Activated T-helper 1 cell treated with anti-CD3 and anti-CD28 coated beads, Interleukin-12 subunit alpha, Interleukin-12 subunit beta, Interleukin-2, Interleukin-4 antibody, amounts not matched to agents 30 ng/mL and 10 ng/mL and 1 ng/mL, durations not matched to agents 14 hours and 24 hours and 36 hours (primary cell): ENCODE results near the gene LELP1. TPM values are rescaled to one million over a fixed set of nuclear protein-coding genes. Genes with fewer than 3 reads are reported as not detected.
"Not testable (repeated sequence)": the region's sequence is repeated elsewhere in the genome, so short reads cannot be mapped to it uniquely, and the experiment has no call there.

Experiments used
- DNase-seq: peaks from one replicate; pipeline ENCODE4 v3.0.0; 2021; ENCODE audit warnings: low spot score
- H3K27ac Mint-ChIP-seq: one replicate; pipeline ENCODE4 v1.8.0; 2021; ENCODE audit warnings: mild to moderate bottlenecking, mixed read lengths
- H3K27me3 Mint-ChIP-seq: one replicate; pipeline ENCODE4 v1.8.0; 2022; ENCODE audit warnings: mild to moderate bottlenecking, moderate library complexity, mixed read lengths; ENCODE audit not compliant: insufficient read depth
- H3K36me3 Mint-ChIP-seq: one replicate; pipeline ENCODE4 v1.8.0; 2021; ENCODE audit warnings: low read depth, mixed read lengths
- H3K4me1 Mint-ChIP-seq: one replicate; pipeline ENCODE4 v1.8.0; 2021; ENCODE audit warnings: low read depth, mixed read lengths
- H3K4me3 Mint-ChIP-seq: one replicate; pipeline ENCODE4 v1.8.0; 2021; ENCODE audit warnings: mild to moderate bottlenecking, moderate library complexity, mixed read lengths
- H3K9me3 Mint-ChIP-seq: one replicate; pipeline ENCODE4 v1.8.0; 2021; ENCODE audit warnings: mixed read lengths
- intact Hi-C: fragments of 100-400 bp; cut with micrococcal nuclease; formaldehyde crosslinking; loops from one replicate; pipeline ENCODE4 v1.15.1; 2024
- total RNA-seq: library from RNA; stranded (reverse); gene quantifications from 2 replicates; pipeline ENCODE4 v1.2.3, GENCODE V29; 2022

Gene LELP1
- total RNA-seq, 1 donor from 2014 or later: not detected

GRCh38 chr1:153212201-153212600 is 9.0 kb downstream of the LELP1 start:
- intact Hi-C loops: no loop called here
- no peak overlapping the region for H3K4me3 Mint-ChIP-seq
- no peaks in the 10 kb centered on the region for H3K36me3 Mint-ChIP-seq
- H3K27me3 Mint-ChIP-seq: peaks cover 17% of the 10 kb centered on the region
- no peak overlapping the region for H3K27ac Mint-ChIP-seq
- H3K9me3 Mint-ChIP-seq: no peaks in the 10 kb centered on the region
- no peak for DNase-seq
- H3K4me1 Mint-ChIP-seq: peaks cover 4% of the 10 kb centered on the region

DNA sequence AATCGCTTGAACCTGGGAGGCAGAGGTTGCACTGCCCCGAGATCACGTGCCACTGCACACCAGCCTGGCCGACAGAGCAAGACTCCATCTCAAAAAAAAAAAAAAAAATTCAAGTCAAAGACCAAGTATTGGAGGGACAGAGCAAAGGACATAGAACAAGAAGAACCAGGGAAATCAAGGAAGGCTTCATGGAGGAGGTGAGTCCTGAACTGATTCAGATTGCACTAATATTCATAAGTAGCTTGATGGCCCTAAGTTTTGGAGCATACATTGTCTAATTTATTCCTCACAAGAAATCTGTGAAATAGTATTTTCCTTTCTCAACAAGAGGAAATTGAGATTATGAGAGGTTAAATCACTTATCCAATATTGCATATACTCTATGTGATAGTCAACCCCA is 10.3 kb downstream of the LELP1 start:
- intact Hi-C loops: no loop called here
- Mint-ChIP-seq H3K9me3 (no peaks in the 10 kb centered on the region), H3K4me3 (no peak overlapping the region)

GRCh38 chr1:153217212-153217611 is 14.0 kb downstream of the LELP1 start, which contains the start of gene PRR9:
Gene PRR9, plus strand, starts transcription at chr1:153217584. Its CDS starts 561 bp downstream, at chr1:153218145.
- peaks cover 4% of the 10 kb centered on the region for H3K4me1 Mint-ChIP-seq

More for the DNA sequence above, 10.3 kb downstream of the LELP1 start:
- Mint-ChIP-seq H3K27ac (no peak overlapping the region), H3K36me3 (no peaks in the 10 kb centered on the region), H3K27me3 (peaks cover 15% of the 10 kb centered on the region), H3K4me1 (peaks cover 4% of the 10 kb centered on the region)
- no peak for DNase-seq

DNA sequence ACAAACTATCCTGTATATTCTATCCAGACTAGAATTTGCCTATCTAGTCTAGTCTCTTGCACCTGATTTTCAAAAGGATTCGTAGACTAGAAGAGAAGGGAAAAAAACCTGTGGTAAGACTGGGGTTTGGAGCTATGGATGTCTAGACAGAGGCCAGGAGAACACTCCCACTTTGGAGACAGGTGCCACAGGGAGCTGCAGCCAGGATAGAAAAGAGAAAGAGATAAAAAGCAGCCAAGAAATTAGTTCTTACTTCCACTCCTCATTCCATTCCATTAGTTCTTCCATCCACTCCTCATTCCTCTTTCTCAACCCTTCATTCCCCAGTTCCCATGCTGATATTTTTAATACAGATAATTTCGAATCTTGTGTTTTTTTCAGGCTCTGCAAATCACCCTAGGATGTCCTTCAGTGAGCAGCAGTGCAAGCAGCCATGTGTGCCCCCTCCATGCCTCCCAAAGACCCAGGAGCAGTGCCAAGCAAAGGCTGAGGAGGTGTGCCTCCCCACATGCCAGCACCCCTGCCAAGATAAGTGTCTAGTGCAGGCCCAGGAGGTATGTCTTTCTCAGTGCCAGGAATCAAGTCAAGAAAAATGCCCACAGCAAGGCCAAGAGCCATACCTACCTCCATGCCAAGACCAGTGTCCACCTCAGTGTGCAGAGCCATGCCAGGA is 14.7 kb downstream of the LELP1 start:
- peaks cover 5% of the 10 kb centered on the region for H3K4me1 Mint-ChIP-seq
- no peak overlapping the region for H3K4me3 Mint-ChIP-seq
- no peak overlapping the region for H3K27ac Mint-ChIP-seq
- no peaks in the 10 kb centered on the region for H3K36me3 Mint-ChIP-seq
- intact Hi-C loops: no loop called here
- H3K27me3 Mint-ChIP-seq: peaks cover 8% of the 10 kb centered on the region
- DNase-seq: no peak
- H3K9me3 Mint-ChIP-seq: no peaks in the 10 kb centered on the region

More at GRCh38 chr1:153217212-153217611, 14.0 kb downstream of the LELP1 start, which contains the start of gene PRR9:
- H3K27ac Mint-ChIP-seq: no peak within 1 kb of the TSS
- H3K4me3 Mint-ChIP-seq: no peak within 1 kb of the TSS
- H3K9me3 Mint-ChIP-seq: no peaks in the 10 kb centered on the region
- no peaks in the 10 kb centered on the region for H3K36me3 Mint-ChIP-seq
- peaks cover 8% of the 10 kb centered on the region for H3K27me3 Mint-ChIP-seq
- intact Hi-C loops: no loop called here
- DNase-seq: no peak

DNA sequence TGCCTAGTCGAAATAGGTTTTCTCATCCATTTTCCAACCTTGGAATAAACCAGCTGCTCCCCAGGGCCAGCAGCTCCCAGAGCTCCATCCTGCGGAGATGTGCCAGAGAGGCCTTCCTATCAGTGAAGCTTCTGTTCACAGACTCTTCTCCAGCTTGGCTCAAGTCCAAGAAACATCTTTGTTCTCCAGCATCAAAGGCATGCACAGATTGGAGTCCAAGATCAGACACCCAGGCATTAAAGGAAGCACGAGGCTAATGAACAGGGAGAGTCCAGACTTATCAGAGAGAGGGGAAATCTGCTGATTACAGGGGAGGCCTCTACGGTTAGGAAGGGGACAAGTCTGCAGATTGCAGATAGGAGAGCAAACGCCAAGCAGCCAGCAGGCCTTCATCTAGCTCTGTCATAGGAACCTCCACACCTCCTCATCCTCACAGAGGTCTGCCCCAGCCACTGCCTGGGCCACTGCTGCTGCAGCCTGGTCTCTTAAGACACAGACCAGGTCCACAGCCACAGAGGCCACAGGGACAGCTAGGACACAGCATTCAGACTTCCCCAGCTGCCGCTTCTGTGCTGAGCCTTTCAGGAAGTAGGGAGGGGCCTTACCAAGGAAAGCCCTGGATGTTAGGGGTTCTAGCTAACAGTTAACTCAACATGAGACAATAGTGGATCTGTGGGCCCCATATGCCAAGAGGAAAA is 17.5 kb downstream of the LELP1 start:
- H3K4me1 Mint-ChIP-seq: peaks cover 14% of the 10 kb centered on the region
- intact Hi-C loops: no loop called here
- DNase-seq: no peak
- H3K9me3 Mint-ChIP-seq: no peaks in the 10 kb centered on the region
- H3K27ac Mint-ChIP-seq: no peak overlapping the region
- no peak overlapping the region for H3K4me3 Mint-ChIP-seq
- H3K36me3 Mint-ChIP-seq: no peaks in the 10 kb centered on the region
- H3K27me3 Mint-ChIP-seq: peaks cover 9% of the 10 kb centered on the region

DNA sequence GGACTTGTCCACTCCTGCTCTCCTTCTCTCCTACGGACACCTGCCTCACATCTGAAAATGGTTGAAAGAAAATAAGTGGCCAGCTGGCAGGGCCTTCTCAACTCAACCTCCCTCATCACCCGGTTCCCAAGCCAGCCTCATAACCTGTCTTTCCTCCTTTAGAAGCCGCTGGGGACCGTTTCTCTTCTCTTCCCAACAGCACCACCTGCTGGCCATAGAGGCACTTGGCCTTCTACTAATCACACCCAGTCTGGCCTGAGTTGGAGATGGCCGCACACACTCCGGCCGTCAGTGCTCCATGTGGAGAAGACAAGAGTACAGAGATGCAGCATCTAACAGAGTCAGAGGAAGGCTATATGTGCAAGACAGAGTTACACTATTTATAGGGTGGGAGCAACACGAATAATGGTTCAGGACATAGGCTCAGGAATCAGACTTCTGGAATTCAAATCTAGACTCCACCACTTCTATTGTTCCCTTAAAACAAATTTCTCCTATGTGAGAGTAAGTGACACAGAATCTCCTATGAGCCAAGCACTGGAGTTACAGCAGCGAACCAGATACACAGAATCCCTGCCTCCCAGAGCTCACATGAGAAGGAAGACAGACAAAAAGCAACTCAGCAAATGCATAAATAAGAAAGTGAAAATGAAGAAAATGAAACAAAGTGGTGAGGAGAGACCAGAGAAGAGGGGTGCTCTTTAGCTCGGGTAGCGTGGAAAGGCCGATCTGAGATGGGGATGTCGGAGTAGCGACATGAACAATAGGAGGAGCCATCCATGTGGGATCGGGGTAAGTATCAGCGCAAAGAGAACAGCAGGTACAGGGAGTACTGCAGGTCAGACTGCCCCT is 20.0 kb downstream of the LELP1 start:
- H3K4me3 Mint-ChIP-seq: not testable (repeated sequence)

GRCh38 chr1:153227810-153228209 is 24.6 kb downstream of the LELP1 start:
- no peak for DNase-seq
- Mint-ChIP-seq H3K27ac (no peak overlapping the region), H3K9me3 (no peaks in the 10 kb centered on the region), H3K36me3 (no peaks in the 10 kb centered on the region), H3K4me1 (peaks cover 9% of the 10 kb centered on the region), H3K27me3 (peaks cover 13% of the 10 kb centered on the region), H3K4me3 (no peak overlapping the region)
- intact Hi-C loops: no loop called here

More for the DNA sequence above, 20.0 kb downstream of the LELP1 start:
- intact Hi-C loops: loop anchor here (1.0 kb wide), 2 partner anchors 354 to 569 kb away; no protein-coding TSS in a partner anchor
- not testable (repeated sequence) for H3K27me3 Mint-ChIP-seq, H3K4me1 Mint-ChIP-seq, H3K36me3 Mint-ChIP-seq, H3K27ac Mint-ChIP-seq, H3K9me3 Mint-ChIP-seq
- peak; percentile 28 for DNase-seq

GRCh38 chr1:153228491-153228890 is 25.3 kb downstream of the LELP1 start:
- Mint-ChIP-seq H3K36me3 (no peaks in the 10 kb centered on the region), H3K27me3 (peaks cover 11% of the 10 kb centered on the region), H3K4me1 (peaks cover 3% of the 10 kb centered on the region), H3K9me3 (no peaks in the 10 kb centered on the region), H3K4me3 (no peak overlapping the region), H3K27ac (no peak overlapping the region)
- intact Hi-C loops: no loop called here
- no peak for DNase-seq

- intact Hi-C loops, H3K36me3 Mint-ChIP-seq, DNase-seq, H3K4me1 Mint-ChIP-seq, H3K27ac Mint-ChIP-seq, H3K9me3 Mint-ChIP-seq, H3K4me3 Mint-ChIP-seq: not testable (repeated sequence)
- H3K27me3 Mint-ChIP-seq: peaks cover 11% of the 10 kb centered on the region
These were observed 26.0 kb downstream of the LELP1 start for GRCh38 chr1:153229076-153229829.

DNA sequence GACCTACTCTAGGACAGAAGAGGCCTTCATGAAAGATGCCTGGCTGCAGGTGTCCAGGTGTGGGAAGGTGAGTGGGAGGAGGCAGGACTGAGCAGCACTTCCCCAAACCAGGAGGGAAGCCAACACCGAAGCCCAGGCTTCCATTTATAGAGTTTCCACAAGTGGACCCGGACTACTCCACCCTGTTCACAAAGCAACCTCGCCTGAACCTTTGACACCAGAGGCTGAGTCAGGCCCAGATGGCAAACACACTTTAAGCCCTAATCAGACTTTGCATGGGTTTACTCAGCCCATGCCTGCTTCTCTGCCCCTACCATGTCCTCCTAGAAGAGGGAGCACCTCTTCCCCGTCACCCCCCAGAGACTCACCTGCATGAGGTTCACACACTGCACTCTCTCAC is 28.1 kb downstream of the LELP1 start:
- Mint-ChIP-seq H3K27ac (no peak overlapping the region), H3K27me3 (peaks cover 11% of the 10 kb centered on the region), H3K36me3 (no peaks in the 10 kb centered on the region), H3K9me3 (no peaks in the 10 kb centered on the region), H3K4me1 (no peaks in the 10 kb centered on the region), H3K4me3 (no peak overlapping the region)
- intact Hi-C loops: no loop called here
- no peak for DNase-seq

DNA sequence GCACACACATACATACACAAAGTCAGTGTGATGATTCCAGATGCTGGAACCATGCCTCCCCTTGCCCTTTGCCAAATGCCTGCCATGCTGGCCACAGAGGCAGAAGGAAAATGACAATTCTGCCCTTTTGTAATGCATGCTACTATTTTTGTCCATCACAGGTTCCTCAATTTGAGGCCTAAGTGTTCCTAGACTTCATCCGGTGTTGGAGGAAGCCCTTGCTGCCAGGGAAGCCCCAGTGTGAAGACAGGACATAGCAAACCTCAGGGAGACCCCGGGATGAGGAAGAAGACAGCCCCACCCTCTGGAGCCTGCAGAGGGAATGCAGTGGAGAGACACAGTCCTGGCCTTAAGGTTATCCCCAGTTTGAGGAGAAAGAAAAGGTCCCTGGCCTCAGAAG is 28.6 kb downstream of the LELP1 start:
- intact Hi-C loops: no loop called here
- no peak overlapping the region for H3K4me3 Mint-ChIP-seq
- H3K27me3 Mint-ChIP-seq: peaks cover 11% of the 10 kb centered on the region
- H3K4me1 Mint-ChIP-seq: no peaks in the 10 kb centered on the region
- DNase-seq: no peak
- H3K36me3 Mint-ChIP-seq: no peaks in the 10 kb centered on the region
- H3K27ac Mint-ChIP-seq: no peak overlapping the region
- no peaks in the 10 kb centered on the region for H3K9me3 Mint-ChIP-seq

DNA sequence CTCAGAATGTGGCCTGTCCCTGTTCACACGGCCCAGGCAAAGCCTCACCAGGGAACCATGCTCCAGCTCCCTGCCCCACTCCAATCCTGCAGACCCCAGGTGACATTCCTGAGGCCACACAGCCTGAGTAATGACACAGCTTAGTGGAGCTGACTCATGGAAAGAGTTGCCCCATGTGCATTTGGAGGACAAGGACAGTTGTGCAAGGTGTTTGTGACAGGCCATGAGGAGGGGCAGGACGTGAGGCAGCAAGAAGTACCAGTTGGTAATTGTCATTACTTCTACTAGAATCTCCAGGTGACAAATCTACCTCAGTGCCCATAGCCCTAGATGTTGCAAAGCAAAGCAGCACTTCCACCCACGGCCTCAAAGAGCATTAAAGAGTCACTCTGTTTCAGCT is 29.3 kb downstream of the LELP1 start:
- DNase-seq: no peak
- H3K9me3 Mint-ChIP-seq: no peaks in the 10 kb centered on the region
- no peak overlapping the region for H3K4me3 Mint-ChIP-seq
- no peak overlapping the region for H3K27ac Mint-ChIP-seq
- intact Hi-C loops: no loop called here
- H3K27me3 Mint-ChIP-seq: peaks cover 14% of the 10 kb centered on the region
- H3K36me3 Mint-ChIP-seq: no peaks in the 10 kb centered on the region
- H3K4me1 Mint-ChIP-seq: no peaks in the 10 kb centered on the region
